AG04450 (cell line): ENCODE data around the gene PAK1IP1. TPM values are rescaled to one million over a fixed set of nuclear protein-coding genes. Genes with fewer than 3 reads are reported as not detected.

Experiments
- CTCF ChIA-PET: fragments of 300-600, 350-600 bp; formaldehyde crosslinking; extraction: SDS; loops from one replicate; lab custom pipeline; 2022; ENCODE audit warnings: antibody characterized with exemption, inconsistent platforms; lab: Charles Lee
- POLR2A ChIA-PET: fragments of 350-600 bp; formaldehyde crosslinking; extraction: SDS; loops from one replicate; lab custom pipeline; 2021; ENCODE audit warnings: antibody characterized with exemption, inconsistent platforms; lab: Yijun Ruan, JAX
- DNase-seq: peaks from one replicate; pipeline ENCODE4 v3.0.0-alpha.2; 2011; ENCODE audit warnings: low read depth, low spot score
- H3K27ac ChIP-seq: one replicate; pipeline ENCODE4 v1.5.1; 2012; ENCODE audit warnings: low read depth, low read length, control low read depth
- H3K27me3 ChIP-seq: one replicate; pipeline ENCODE4 v1.6.0; 2012; ENCODE audit warnings: low read length; ENCODE audit not compliant: control insufficient read depth, insufficient read depth
- H3K4me3 ChIP-seq: 2 replicates; pipeline ENCODE4 v1.5.1; 2011; ENCODE audit warnings: mild to moderate bottlenecking, low read depth, low read length, control low read depth
- H3K9me3 ChIP-seq: 2 replicates; pipeline ENCODE4 v1.5.1; 2012; ENCODE audit warnings: low read length; ENCODE audit not compliant: control insufficient read depth, insufficient read depth
- polyA minus RNA-seq: library from RNA; depleted of rRNA, polyadenylated mRNA; stranded (reverse); fragments of >200 nt; gene quantifications from 2 replicates; pipeline ENCODE4 v1.2.3, GENCODE V29; 2011; rRNA and poly(A)+ RNA removed
- polyA plus RNA-seq: library from polyadenylated mRNA; depleted of rRNA; stranded (reverse); fragments of >200 nt; gene quantifications from 2 replicates; pipeline ENCODE4 v1.2.3, GENCODE V29; 2011; rRNA removed
- TF ChIP-seq, protein P1 (sequence below): IDR thresholded peaks from 2 replicates; pipeline ENCODE4 v1.5.1; 2011; ENCODE audit warnings: low read depth, low read length, control low read depth, inconsistent platforms

The PAK1IP1 gene, protein sequence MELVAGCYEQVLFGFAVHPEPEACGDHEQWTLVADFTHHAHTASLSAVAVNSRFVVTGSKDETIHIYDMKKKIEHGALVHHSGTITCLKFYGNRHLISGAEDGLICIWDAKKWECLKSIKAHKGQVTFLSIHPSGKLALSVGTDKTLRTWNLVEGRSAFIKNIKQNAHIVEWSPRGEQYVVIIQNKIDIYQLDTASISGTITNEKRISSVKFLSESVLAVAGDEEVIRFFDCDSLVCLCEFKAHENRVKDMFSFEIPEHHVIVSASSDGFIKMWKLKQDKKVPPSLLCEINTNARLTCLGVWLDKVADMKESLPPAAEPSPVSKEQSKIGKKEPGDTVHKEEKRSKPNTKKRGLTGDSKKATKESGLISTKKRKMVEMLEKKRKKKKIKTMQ
- polyA plus RNA-seq = 18.7 and 24.2 TPM in 2 replicates
- 6.9 and 9.8 TPM in 2 replicates for polyA minus RNA-seq

DNA sequence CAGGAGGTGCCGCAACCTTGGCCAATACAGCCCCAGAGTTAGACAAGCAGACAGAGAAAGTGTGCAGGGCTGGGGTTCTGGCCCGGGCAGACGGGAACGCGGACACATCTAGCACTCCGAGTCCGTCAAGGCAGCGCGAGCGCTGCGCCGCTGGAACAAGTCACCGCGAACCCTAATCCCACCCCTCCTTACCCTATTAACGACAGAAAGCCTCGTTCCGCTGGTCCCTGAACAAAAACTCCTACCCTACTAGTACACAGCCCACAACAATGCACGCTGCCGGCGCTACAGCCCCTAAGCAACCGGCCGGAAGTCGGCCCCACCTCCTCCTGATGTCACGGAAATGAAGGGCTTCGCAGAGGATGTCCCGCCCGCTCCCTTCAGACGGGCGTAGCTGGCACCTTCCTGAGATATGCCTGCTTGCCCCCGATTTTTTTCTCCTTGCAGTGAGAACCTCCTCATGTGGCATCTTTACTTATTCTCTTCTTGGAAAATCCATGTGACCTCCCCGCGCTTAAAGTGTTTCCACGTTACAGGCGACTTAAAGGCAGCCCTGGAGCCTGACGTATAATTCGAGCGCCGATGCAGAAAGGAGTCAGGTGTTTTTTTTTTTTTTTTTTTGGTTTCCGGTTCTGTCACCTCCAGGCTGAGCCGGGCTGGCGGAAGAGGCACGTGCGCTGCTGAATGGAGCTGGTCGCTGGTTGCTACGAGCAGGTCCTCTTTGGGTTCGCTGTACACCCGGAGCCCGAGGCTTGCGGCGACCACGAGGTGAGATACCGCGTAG, at the start of gene PAK1IP1, which contains the start of gene C6orf52:
Gene PAK1IP1 (plus strand): TSS at position 671 of the 784 bp plus-strand sequence. CDS start 14 bp downstream, at position 685.
Gene C6orf52 (minus strand): TSS at position 315 of the 784 bp plus-strand sequence. CDS start 7,066 bp downstream, outside the sequence.
- POLR2A ChIA-PET = interaction anchor here (0.5 to 2.3 kb wide), 13 partner anchors 25 to 1141 kb away, joined by 3 to 40 read pairs (median 3); partner anchors contain the start of genes NEDD9, TMEM14B and TMEM14C
- peak; percentile 80 for DNase-seq
- no peaks in the 10 kb centered on the region for H3K9me3 ChIP-seq
- H3K4me3 ChIP-seq = peak within 1 kb of the TSS; percentile 77
- CTCF ChIA-PET = interaction anchor here (0.6 to 2.0 kb wide), 7 partner anchors 10 to 216 kb away, joined by 3 to 14 read pairs (median 3); no protein-coding TSS in a partner anchor
- H3K27ac ChIP-seq = peak within 1 kb of the TSS; percentile 95
- H3K27me3 ChIP-seq = no peaks in the 10 kb centered on the region
- TF ChIP-seq, protein P1, sequence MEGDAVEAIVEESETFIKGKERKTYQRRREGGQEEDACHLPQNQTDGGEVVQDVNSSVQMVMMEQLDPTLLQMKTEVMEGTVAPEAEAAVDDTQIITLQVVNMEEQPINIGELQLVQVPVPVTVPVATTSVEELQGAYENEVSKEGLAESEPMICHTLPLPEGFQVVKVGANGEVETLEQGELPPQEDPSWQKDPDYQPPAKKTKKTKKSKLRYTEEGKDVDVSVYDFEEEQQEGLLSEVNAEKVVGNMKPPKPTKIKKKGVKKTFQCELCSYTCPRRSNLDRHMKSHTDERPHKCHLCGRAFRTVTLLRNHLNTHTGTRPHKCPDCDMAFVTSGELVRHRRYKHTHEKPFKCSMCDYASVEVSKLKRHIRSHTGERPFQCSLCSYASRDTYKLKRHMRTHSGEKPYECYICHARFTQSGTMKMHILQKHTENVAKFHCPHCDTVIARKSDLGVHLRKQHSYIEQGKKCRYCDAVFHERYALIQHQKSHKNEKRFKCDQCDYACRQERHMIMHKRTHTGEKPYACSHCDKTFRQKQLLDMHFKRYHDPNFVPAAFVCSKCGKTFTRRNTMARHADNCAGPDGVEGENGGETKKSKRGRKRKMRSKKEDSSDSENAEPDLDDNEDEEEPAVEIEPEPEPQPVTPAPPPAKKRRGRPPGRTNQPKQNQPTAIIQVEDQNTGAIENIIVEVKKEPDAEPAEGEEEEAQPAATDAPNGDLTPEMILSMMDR = no peak

DNA sequence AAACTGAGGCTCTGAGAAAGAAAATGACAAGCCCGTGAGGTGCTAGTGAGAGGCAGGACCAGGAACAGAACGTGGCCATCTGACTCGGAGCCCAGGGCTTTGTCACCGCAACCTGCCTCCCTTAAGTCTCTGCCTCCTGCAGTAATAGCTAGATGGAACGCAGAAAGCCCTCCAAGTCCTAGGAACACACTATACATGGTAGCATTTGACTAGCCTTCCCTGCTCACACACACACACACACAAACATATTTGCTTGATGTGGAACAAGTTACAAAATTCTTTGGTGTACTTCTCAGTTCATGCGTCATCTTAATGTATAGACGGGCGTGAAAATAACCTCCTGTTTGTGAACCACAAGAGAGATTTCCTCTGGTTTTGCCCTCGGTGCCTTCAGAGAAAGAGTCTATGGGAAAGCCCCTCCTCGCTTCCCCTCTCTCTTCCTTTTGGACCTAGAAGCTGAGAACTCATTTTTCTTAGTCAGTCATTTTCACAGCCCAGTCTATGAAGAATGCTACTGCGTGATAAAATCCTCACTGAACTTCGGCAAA, 39.2 kb upstream of the PAK1IP1 start:
- H3K4me3 ChIP-seq = no peak overlapping the region
- DNase-seq = no peak
- TF ChIP-seq, protein P1 = no peak
- no peak overlapping the region for H3K27ac ChIP-seq
- ChIA-PET POLR2A (no interaction called here), CTCF (no interaction called here)
- no peaks in the 10 kb centered on the region for H3K27me3 ChIP-seq
- peaks cover 8% of the 10 kb centered on the region; the same call in 1 of the 2 replicates for H3K9me3 ChIP-seq

DNA sequence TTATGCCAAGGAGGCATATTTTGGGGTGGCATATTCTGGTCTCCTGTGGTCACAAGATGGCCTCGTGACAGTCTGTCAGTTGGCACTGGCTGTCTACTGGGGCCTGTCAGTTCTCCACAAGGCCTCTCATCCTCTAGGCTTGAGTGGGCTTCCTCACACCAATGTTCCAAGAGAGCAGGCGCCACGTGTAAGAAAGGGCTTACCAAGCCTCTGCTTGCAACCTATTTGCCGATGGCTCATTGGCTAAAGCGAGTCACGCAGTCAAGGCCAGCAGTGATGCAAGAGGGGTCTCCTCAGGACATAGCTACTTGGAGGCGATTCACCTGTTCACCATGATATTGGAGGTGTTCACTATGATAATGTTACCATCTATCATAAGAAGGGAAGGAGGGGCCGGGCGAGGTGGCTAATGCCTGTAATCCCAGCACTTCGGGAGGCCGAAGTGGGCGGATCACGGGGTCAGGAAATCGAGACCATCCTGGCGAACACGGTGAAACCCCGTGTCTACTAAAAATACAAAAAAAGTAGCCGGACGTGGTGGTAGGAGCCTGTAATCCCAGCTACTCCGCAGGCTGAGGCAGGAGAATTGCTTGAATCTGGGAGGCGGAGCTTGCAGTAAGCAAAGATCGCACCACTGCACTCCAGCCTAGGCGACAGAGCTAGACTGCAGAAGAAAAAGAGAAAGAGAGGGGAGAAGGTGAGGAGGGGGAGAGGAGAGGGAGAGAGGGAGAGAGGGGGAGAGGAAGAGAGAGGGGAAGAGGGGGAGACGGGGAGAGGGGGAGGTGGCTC, 35.7 kb upstream of the PAK1IP1 start:
- H3K4me3 ChIP-seq = peak overlapping the region; percentile 59
- CTCF ChIA-PET = interaction anchor here (0.6 to 1.0 kb wide), 2 partner anchors 12 to 143 kb away, joined by 3 to 9 read pairs; no protein-coding TSS in a partner anchor
- H3K27ac ChIP-seq = no peak overlapping the region

More for the DNA sequence above, 35.7 kb upstream of the PAK1IP1 start:
- Histone ChIP-seq H3K9me3 (peaks cover 8% of the 10 kb centered on the region; the same call in 1 of the 2 replicates), H3K27me3 (peaks cover 2% of the 10 kb centered on the region)
- TF ChIP-seq, protein P1 = no peak
- POLR2A ChIA-PET = interaction anchor here (0.6 kb wide), 1 partner anchor 121 kb away, joined by 8 read pairs; no protein-coding TSS in a partner anchor
- no peak for DNase-seq
